ENCODE measurements around the gene MYBBP1A. TPM values are rescaled to one million over a fixed set of nuclear protein-coding genes. Genes with fewer than 3 reads are reported as not detected.

MYBBP1A gene
- polyA plus RNA-seq, 2 of the 4 experiments (the other 2 are of a cell fraction) = 42.9 to 95.1 TPM

DNA sequence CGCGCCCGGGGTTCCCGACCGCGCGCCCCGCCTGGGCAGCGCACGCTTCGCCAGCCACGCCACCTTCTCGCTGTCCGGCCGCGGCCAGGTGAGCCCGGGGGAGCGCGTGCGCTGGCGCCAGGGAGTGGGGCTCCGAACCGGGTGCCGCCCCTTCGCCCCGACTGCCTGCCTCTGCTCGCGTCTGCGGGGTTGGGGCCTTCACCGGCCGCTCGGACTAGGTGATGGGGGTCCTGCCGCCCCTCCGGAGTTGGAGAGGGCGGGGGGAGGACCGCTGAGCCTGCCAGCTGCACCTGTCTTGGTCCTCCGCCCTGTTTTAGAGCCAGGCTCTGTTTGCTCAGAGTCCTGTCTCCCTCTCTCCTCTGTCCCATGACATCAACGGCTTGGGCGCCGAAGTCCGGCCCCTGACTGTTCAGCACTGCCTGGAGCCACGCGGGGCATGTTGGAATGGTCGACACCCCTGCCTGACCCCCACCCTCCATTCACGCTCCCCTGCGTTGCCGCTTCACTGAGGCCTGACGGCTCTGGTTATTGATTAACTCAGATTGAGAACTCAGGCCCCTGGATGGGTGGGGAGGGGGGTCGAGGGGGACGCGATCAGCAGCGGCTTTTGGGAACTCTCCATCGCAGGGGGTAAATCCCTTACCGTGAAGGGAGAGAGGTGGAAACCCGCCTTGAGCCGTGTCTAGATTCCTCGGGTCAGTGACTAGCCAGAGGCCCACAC is 29.9 kb upstream of the MYBBP1A start:
- POLR2A ChIA-PET = no interaction called here
- DNase-seq (ENCODE audit: low read depth in 1 of 2, low spot score in 1 of 2) (no peak), ATAC-seq (no peak), FAIRE-seq (no peak)
- TF ChIP-seq FOXS1 (CRISPR knock-in tag; IDR thresholded peaks at IDR 0.05) = no peak
- no peak for TF ChIP-seq BHLHE40 (IDR thresholded peaks at IDR 0.05; ENCODE audit: low read depth, low read length)
- TF ChIP-seq NPAS2 (CRISPR knock-in tag; IDR thresholded peaks at IDR 0.05; ENCODE audit: borderline replicate concordance) = no peak
- no peak for TF ChIP-seq FOSB (CRISPR knock-in tag; IDR thresholded peaks at IDR 0.05)
- no peak for TF ChIP-seq ZFP36 (IDR thresholded peaks at IDR 0.05; ENCODE audit: borderline replicate concordance, partially characterized antibody)
- TF ChIP-seq, protein P1, sequence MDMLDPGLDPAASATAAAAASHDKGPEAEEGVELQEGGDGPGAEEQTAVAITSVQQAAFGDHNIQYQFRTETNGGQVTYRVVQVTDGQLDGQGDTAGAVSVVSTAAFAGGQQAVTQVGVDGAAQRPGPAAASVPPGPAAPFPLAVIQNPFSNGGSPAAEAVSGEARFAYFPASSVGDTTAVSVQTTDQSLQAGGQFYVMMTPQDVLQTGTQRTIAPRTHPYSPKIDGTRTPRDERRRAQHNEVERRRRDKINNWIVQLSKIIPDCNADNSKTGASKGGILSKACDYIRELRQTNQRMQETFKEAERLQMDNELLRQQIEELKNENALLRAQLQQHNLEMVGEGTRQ (IDR thresholded peaks at IDR 0.05) = no peak
- 52% methylated on average over 23 of the region's 57 CpGs for WGBS (ENCODE audit: missing lambda C conversion rate)
- Histone ChIP-seq H3K27ac (peak overlapping the region in 1 of 2 experiments; percentile 70; a peak in 2 of 6 replicates), H3K4me3 (peak overlapping the region; percentile 49), H3K4me1 (peaks cover 7% of the 10 kb centered on the region; the same call in 2 of the 3 replicates), H3K9me3 (no peaks in the 10 kb centered on the region), H3K4me2 (peak overlapping the region; percentile 95)
- CTCF ChIA-PET = interaction anchor here (0.9 to 2.6 kb wide), 9 partner anchors 11 to 65 kb away, joined by 3 to 24 read pairs (median 3); no protein-coding TSS in a partner anchor

DNA sequence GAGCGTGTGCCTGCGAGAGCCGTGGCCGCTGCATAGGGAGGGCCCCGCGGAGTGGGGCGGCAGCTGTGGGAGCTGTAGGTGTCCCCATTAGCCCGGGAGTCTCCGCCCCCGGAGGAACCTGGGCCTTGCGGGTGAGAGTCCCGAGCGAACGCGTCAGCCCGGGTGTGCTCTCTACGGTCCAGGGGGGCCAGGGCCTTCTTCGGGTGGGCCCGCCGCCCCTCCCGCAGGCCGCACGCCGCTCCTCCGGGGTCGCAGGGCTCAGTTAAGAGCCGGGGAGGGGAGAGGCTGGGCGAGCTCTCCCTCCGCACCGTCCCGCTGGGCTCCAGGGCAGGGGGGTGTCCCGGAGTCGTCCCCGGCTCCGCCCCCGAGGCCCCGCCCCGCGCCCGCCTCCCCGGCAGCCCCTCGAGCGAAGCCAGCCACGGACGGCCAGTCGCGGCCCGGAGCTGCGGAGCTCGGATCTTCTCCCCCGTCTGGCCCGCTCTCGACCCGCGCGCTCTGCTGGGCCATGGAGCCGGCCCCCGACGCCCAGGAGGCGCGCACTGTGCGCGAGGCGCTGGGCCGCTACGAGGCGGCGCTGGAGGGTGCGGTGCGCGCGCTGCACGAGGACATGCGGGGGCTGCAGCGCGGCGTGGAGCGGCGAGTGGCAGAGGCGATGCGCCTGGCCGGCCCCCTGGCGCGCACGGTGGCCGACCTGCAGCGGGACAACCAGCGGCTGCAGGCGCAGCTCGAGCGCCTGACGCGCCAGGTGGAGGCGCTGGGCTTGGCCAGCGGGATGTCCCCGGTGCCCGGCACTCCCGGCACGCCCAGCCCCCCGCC is 29.1 kb upstream of the MYBBP1A start, which contains the start of gene SMTNL2:
Gene SMTNL2 (plus strand): TSS at position 429 of the 816 bp plus-strand sequence. CDS start 77 bp downstream, at position 506.
- H3K9me3 ChIP-seq = no peaks in the 10 kb centered on the region
- H3K27ac ChIP-seq = peak within 1 kb of the TSS; percentile 23 to 70; a peak in 4 of 6 replicates
- ATAC-seq (peak; percentile 35 to 58), FAIRE-seq (no peak), DNase-seq (ENCODE audit: low read depth in 1 of 2, low spot score in 1 of 2) (peak in 1 of 2 experiments; percentile 49)
- TF ChIP-seq CEBPB (IDR thresholded peaks at IDR 0.05) (no peak), NPAS2 (CRISPR knock-in tag; IDR thresholded peaks at IDR 0.05; ENCODE audit: borderline replicate concordance) (no peak), ZSCAN20 (CRISPR knock-in tag; IDR thresholded peaks at IDR 0.05) (no peak), FOSL2 (IDR thresholded peaks at IDR 0.05) (no peak), FOSL2 (CRISPR knock-in tag; IDR thresholded peaks at IDR 0.05) (no peak), MAZ (IDR thresholded peaks at IDR 0.05; ENCODE audit: borderline replicate concordance, low read depth, low read length) (no peak), SREBF2 (IDR thresholded peaks at IDR 0.05) (no peak), ZFP36 (IDR thresholded peaks at IDR 0.05; ENCODE audit: borderline replicate concordance, partially characterized antibody) (no peak), GATA3 (IDR thresholded peaks at IDR 0.05; ENCODE audit: borderline replicate concordance) (no peak), RFX5 (IDR thresholded peaks at IDR 0.05) (no peak), TP53 (CRISPR knock-in tag; IDR thresholded peaks at IDR 0.05) (0 out of 2 replicates have a peak, but pooled peaks have one; percentile 18), KDM1A (IDR thresholded peaks at IDR 0.05; ENCODE audit: low read depth) (no peak), ESRRA (IDR thresholded peaks at IDR 0.05; ENCODE audit: borderline replicate concordance, low read length) (no peak), MAFK (IDR thresholded peaks at IDR 0.05; ENCODE audit: partially characterized antibody) (no peak), JUNB (IDR thresholded peaks at IDR 0.05) (no peak), RCOR1 (IDR thresholded peaks at IDR 0.05; ENCODE audit: low read depth, low read length) (no peak), EHF (CRISPR knock-in tag; IDR thresholded peaks at IDR 0.05) (no peak), HOXA7 (CRISPR knock-in tag; IDR thresholded peaks at IDR 0.05) (no peak), POLR2A (IDR thresholded peaks at IDR 0.05; ENCODE audit: low read length) (peak; percentile 24), ZNF302 (CRISPR knock-in tag; IDR thresholded peaks at IDR 0.05) (no peak)
- TF ChIP-seq, protein P2, sequence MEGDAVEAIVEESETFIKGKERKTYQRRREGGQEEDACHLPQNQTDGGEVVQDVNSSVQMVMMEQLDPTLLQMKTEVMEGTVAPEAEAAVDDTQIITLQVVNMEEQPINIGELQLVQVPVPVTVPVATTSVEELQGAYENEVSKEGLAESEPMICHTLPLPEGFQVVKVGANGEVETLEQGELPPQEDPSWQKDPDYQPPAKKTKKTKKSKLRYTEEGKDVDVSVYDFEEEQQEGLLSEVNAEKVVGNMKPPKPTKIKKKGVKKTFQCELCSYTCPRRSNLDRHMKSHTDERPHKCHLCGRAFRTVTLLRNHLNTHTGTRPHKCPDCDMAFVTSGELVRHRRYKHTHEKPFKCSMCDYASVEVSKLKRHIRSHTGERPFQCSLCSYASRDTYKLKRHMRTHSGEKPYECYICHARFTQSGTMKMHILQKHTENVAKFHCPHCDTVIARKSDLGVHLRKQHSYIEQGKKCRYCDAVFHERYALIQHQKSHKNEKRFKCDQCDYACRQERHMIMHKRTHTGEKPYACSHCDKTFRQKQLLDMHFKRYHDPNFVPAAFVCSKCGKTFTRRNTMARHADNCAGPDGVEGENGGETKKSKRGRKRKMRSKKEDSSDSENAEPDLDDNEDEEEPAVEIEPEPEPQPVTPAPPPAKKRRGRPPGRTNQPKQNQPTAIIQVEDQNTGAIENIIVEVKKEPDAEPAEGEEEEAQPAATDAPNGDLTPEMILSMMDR (IDR thresholded peaks at IDR 0.05) = peak; percentile 9; the same call in 1 of the 3 replicates
- TF ChIP-seq, protein P3, sequence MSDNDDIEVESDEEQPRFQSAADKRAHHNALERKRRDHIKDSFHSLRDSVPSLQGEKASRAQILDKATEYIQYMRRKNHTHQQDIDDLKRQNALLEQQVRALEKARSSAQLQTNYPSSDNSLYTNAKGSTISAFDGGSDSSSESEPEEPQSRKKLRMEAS (IDR thresholded peaks at IDR 0.05) = peak; percentile 55; the same call in 1 of the 2 replicates
- TF ChIP-seq, protein P4, sequence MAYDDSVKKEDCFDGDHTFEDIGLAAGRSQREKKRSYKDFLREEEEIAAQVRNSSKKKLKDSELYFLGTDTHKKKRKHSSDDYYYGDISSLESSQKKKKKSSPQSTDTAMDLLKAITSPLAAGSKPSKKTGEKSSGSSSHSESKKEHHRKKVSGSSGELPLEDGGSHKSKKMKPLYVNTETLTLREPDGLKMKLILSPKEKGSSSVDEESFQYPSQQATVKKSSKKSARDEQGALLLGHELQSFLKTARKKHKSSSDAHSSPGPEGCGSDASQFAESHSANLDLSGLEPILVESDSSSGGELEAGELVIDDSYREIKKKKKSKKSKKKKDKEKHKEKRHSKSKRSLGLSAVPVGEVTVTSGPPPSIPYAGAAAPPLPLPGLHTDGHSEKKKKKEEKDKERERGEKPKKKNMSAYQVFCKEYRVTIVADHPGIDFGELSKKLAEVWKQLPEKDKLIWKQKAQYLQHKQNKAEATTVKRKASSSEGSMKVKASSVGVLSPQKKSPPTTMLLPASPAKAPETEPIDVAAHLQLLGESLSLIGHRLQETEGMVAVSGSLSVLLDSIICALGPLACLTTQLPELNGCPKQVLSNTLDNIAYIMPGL (CRISPR knock-in tag; IDR thresholded peaks at IDR 0.05; ENCODE audit: borderline replicate concordance) = no peak
- TF ChIP-seq, protein P5, sequence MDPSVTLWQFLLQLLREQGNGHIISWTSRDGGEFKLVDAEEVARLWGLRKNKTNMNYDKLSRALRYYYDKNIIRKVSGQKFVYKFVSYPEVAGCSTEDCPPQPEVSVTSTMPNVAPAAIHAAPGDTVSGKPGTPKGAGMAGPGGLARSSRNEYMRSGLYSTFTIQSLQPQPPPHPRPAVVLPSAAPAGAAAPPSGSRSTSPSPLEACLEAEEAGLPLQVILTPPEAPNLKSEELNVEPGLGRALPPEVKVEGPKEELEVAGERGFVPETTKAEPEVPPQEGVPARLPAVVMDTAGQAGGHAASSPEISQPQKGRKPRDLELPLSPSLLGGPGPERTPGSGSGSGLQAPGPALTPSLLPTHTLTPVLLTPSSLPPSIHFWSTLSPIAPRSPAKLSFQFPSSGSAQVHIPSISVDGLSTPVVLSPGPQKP (IDR thresholded peaks at IDR 0.05; ENCODE audit: low read depth, low read length) = no peak
- TF ChIP-seq, protein P6, sequence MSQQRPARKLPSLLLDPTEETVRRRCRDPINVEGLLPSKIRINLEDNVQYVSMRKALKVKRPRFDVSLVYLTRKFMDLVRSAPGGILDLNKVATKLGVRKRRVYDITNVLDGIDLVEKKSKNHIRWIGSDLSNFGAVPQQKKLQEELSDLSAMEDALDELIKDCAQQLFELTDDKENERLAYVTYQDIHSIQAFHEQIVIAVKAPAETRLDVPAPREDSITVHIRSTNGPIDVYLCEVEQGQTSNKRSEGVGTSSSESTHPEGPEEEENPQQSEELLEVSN (IDR thresholded peaks at IDR 0.05; ENCODE audit: borderline replicate concordance, low read depth) = peak; percentile 51; the same call in 1 of the 2 replicates
- H3K4me2 ChIP-seq = peak within 1 kb of the TSS; percentile 95
- peaks cover 7% of the 10 kb centered on the region; the same call in 2 of the 3 replicates for H3K4me1 ChIP-seq
- ChIA-PET CTCF (interaction anchor here (0.9 to 2.6 kb wide), 14 partner anchors 11 to 65 kb away, joined by 3 to 24 read pairs (median 4); no protein-coding TSS in a partner anchor), POLR2A (no interaction called here)
- WGBS (ENCODE audit: missing lambda C conversion rate) = 5% methylated on average over 35 of the region's 100 CpGs
- peak within 1 kb of the TSS; percentile 49 for H3K4me3 ChIP-seq
